HL-60/S4 (cell line): Measurements from ENCODE around the gene RBM8A.

Experiments
- in situ Hi-C: fragments of 300-500 bp; cut with MboI; formaldehyde crosslinking; loops from 2 replicates; pipeline ENCODE4 v1.14.3; 2022; ENCODE audit warnings: low sequenced_read_pairs

RBM8A gene

DNA sequence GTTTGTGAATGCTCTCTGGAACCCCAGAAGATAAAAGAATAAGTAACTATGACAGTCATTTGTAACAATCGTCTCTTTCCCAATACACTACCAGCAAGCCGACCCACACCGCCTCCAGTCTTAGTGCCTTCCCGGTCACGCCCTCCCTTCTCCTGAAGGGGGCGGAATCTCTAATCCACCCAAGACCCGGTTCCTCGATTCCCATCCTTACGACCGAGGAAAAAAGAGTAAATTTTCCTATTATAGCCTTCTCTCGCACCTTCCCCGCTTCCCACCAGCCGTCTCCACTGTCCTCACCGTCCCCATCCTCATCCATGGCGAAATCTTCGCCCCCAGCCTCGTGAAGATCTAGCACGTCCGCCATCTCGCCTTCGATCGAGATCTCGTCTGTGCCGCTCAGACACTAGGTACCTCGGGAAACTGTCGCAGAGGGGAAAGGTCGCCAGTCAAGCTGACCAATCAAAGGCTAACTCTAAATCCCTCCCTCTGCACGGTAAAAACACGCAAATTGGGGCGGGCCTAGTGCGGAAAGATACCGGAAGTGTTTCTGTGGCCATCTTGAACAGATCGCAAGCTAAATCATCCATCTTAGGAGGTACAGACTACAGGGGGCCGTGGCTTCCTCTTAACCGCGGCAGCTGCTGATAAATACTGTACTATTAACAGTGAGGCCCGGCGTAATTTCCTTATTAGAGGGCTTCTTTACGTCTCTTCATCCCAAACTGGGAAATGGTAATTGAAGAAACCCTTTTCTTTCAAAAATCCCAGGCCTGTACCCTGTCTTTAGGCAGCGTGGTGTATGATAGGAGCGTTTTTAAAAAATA lies at the start of gene RBM8A:
TSS of gene RBM8A (minus strand) at position 422 of the 824 bp plus-strand sequence. CDS start at position 364, 58 bp downstream.
- in situ Hi-C loops: loop anchor here (10.0 kb wide), 1 partner anchor 58 kb away; no protein-coding TSS in a partner anchor

DNA sequence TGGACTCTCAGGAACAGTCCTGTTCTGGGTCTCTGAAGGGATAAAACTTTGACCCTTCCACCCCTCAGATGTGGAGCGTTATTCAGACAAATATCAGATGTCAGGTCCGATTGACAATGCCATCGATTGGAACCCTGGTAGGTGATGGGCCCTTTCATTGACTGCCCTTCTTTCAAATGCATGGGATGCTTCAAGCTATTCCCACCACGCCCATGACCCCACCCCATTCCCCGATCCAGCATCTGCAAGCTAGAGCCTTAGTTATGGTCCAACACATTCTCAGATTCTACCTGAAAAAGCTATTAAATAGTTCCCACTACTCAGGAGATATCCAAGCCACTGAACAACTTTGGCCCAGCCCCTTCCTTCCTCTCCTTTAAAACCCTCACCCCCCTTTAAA lies 49.7 kb upstream of the RBM8A start:
- in situ Hi-C loops: no loop called here

DNA sequence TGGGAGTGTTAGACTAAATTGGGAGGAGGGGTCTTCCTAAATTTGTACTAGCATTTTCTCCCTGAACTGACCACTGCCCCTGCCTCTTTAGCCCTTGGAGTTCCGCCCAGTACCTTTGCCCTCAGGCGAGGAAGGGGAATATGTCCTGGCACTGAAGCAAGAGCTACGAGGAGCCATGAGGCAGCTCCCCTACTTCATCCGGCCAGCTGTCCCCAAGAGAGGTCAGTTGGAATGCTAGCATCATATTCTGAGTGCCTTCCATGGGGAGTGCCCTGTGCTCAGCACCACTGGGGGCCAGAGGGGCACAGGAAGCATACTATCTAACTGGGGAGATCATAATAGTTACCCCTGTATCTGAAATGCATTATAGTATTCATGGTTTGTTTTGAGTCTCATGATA lies 47.9 kb upstream of the RBM8A start:
- in situ Hi-C loops: no loop called here

DNA sequence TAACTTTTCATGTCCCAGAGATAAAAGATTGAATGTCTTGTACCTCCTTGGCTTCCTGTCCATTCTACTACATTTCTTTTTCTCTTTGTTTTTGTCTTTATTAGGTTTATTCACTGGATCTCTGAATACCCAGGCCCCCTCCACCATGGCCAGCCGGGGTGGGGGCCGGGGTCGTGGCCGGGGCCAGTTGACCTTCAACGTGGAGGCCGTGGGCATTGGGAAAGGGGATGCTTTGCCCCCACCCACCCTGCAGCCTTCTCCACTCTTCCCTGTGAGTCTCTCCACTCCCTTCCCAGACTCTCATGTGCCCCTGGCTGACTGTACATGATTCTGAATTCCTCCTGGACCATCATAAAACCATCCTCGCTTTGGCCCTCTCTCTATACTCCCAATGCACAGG lies 47.4 kb upstream of the RBM8A start:
- in situ Hi-C loops: loop anchor here (5.0 kb wide), 1 partner anchor 33 kb away; no protein-coding TSS in a partner anchor

DNA sequence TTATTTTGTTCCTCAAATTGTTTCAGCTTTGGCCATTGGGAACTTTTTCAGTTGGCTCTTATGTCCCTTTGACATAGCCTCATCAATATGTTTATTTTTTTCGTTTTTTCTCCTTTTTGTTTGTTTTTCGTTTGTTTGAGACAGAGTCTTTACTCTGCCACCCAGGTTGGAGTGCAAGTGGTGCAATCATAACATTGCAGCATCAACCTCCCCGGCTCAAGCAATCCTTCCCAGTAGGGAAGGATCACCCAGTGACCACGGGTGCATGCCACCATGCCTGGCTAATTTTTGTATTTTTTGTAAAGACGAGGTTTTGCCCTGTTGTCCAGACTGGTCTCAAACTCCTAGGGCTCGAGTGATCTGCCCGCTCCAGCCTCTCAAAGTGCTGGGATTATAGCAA lies 45.3 kb upstream of the RBM8A start:
- in situ Hi-C loops: loop anchor here (5.0 kb wide), 1 partner anchor 35 kb away; no protein-coding TSS in a partner anchor

DNA sequence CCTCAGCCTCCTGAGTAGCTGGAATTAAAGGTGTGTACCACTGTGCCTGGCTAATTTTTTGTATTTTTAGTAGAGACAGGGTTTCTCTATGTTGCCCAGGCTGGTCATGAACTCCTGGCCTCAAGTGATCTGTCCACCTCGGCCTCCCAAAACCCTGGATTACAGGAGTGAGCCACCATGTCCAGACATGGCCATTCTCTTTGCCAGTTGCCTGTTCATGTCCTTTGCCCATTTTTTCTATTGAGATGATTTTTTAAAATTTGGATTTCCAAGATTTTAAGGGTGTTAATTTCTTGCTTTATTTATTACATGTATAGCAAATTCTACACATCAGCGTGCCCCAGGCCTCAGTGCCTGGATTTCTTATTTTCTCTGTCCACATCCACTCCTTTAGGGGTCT lies 40.0 kb upstream of the RBM8A start:
- in situ Hi-C loops: loop anchor here (10.0 kb wide), 1 partner anchor 112 kb away; the partner anchor contains the start of gene PIAS3

DNA sequence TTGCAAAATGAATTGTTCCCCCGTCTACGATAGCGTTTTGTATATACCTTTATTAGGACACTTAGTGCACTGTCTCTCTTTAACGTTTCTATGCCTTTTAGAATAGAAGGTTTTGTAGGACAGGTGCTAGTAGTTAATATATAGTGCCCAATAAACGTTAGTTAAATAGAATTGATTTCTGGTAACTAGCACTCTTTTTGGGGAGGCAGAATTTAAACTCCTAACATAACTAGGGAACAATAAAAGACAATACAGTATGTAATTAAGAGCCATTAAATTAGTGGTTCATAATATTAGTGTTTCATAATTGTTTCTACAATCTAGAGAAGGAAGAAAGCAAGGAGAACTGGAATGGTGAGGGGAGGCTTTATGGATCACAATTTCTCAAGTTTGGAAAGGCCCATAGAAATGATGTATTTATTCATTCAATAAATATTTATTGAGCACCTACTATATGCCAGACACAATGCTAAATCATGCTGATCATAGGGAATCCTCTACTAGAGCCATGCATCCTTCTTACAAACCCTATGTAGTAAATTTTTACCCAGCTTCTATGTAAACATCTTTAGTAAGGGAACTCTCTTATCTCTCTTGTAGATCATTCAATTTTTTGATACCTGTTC lies 37.9 kb upstream of the RBM8A start:
- in situ Hi-C loops: loop anchor here (10.0 kb wide), 1 partner anchor 110 kb away; the partner anchor contains the start of gene PIAS3

DNA sequence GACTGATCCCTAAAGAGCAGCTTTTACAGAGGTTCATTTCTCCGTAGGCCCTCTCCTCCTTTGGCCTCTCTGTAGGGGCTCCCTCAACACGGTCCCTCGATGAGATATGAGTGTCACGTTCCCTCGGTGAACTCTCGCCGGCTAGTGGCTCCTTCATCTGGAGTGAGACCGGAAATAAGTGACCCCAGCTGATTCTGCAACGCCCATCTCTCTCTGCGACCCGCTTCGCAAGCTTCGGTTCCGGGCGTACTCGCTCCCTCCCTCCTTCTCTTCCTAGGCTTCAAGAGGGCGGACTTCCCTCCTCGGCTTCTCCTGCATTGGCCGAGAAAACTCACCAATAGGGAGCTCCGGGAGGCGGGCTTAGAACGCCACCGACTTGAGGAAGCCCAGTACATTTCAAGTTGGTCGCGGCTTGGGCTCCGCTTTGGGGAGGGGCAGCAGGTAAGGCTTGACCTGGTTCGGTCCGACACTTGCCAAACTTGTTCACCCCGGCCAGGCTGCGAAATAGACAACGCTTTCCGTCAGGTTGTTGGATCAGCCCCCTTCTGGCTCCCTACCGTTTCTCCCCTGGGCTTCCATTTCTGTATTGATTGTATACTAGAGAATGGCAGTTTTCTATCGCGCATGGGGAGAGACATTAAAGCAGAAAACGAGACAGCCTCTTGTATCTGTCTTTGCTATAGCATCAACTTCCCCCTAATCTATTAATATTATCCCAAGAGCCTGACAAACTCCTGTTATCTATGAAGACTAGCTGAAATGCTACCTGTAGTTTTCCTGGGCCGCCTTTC lies 37.2 kb upstream of the RBM8A start, which contains the start of the genes ANKRD34A and POLR3GL:
TSS of gene ANKRD34A (minus strand) at position 248 of the 791 bp plus-strand sequence. CDS start 2,816 bp downstream, outside the sequence.
TSS of gene POLR3GL (plus strand) at position 363 of the 791 bp plus-strand sequence. CDS start 10,176 bp downstream, outside the sequence.
- in situ Hi-C loops: loop anchor here (10.0 kb wide), 1 partner anchor 110 kb away; the partner anchor contains the start of gene PIAS3

DNA sequence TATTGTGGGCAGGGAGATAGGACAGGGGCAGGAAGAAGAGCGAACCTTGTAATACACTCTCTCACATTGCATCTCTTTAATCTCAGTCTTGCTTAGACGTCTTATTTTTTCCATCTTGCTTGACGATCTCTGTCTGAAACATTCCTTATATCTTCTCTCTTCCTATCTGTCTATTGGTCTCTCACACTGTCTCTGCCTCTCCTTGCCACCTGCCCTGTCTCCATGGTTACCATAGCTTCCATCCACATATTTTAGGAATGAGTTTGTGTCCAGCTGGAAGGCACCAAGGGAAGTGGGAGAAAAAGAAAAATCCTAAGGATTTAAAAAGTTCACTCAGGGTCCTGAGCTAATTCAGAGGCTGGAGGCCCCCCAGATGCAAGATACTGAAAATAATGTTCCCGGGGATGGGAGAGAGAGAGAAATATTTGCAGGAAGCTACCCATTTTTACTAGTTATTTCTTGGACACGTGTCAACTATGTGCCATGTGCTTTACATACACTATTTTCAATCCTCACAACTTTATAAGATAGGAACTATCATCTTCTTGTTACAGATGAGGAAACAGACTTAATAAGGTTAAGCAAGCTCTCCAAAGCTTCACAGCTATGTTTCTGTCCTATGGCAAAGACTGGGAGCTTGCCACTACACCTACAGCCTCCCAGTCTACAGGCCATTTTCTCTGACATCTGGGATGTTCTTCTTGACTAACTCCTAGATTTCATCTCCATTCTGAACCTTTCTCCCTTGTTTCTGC lies 36.2 kb upstream of the RBM8A start:
- in situ Hi-C loops: loop anchor here (10.0 kb wide), 1 partner anchor 109 kb away; the partner anchor contains the start of gene PIAS3

DNA sequence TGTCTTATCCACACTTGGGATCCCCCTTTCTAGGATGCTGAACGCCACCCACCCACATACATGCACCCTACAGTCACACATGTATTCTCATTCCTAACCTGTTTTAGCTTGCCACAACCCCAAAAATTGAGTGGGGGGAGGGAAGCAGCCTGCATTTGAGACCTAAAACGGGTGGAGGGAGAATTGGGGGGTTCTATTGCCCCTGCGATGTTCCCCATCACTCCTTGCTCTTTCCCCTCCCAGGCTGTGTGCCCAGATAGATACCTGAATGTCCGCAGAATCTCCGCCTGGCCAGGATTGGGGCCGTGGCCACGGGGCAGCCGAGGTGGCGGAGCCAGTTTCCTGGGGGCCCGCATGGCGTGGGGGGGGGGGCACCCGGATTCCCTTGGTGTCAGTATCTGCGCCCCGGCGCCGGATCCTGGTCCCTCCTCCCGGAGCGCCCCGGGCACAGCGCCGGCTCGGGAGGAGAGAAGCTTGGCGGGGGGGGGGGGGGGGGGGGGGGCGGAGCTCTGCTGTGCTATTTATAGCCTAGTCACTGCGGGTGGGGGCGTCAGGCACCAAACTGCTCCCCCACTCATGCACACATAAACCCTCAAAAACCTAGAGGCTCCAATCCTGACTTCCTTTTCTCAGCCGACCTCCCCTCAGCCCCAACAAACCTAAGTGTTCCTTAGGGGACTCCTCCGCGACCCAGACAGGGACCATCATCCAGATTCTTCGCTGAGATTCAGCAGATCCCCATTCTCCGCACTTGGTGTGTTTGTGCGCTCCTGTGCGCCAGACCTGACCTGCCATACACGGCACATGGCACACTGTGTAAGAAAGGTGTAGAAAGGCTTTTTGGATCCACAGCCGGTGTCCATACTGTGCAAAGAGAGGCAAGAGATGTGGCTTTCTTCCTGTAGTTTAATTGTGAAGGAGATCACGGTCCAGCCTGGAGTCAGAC lies 35.1 kb upstream of the RBM8A start:
- in situ Hi-C loops: loop anchor here (10.0 kb wide), 1 partner anchor 108 kb away; the partner anchor contains the start of gene PIAS3

DNA sequence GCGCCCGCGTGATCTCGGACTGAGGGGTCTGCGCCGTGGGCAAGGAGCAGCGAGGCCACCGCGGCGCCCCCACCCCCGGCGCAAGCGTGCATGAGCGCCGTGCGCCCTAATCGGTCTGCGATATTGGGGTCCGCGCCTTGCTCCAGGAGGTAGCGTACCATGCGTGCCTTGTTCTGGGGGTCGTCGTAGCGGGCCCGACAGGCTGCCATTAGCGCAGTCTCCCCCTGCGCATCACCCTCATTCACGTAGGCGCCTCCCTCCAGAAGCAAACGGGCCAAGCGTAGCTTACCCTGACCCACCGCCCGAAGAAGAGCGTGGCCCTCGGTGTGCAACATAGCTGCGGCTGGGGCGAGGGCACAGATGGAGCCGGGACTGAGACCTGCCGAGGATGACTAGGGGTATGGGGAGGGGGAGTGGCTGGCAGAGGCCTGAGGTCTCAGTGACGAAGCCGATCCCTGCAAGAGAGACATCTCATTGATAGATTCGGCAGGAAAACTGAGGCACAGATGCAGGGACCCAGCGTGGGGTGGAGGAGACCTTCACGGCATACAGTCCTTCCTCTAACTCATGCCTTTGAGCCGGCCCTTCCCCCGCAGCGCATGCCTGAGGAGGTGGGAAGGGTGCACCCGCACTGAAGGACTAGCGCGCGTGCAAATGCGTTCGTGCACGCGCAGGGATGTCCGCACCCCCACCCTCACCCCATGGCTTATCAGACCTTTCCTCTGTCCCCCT lies 34.3 kb upstream of the RBM8A start:
- in situ Hi-C loops: loop anchor here (10.0 kb wide), 1 partner anchor 107 kb away; the partner anchor contains the start of gene PIAS3

DNA sequence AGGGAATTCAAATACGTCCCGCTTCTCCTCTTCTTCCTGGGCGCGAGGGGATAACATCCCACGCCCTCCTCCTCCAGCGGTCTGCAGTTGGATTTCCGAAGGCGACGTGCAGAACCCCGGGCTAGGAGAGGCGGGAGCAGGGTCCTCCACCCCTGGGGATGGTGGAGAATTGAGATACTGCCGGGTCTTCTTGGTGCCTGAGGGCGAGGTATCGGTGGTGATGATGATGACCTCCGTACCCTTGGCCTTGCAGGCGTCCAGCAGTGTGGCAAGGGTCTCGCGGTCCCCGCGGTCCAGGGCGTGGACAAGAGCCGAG lies 33.8 kb upstream of the RBM8A start:
- in situ Hi-C loops: loop anchor here (10.0 kb wide), 1 partner anchor 106 kb away; the partner anchor contains the start of gene PIAS3

DNA sequence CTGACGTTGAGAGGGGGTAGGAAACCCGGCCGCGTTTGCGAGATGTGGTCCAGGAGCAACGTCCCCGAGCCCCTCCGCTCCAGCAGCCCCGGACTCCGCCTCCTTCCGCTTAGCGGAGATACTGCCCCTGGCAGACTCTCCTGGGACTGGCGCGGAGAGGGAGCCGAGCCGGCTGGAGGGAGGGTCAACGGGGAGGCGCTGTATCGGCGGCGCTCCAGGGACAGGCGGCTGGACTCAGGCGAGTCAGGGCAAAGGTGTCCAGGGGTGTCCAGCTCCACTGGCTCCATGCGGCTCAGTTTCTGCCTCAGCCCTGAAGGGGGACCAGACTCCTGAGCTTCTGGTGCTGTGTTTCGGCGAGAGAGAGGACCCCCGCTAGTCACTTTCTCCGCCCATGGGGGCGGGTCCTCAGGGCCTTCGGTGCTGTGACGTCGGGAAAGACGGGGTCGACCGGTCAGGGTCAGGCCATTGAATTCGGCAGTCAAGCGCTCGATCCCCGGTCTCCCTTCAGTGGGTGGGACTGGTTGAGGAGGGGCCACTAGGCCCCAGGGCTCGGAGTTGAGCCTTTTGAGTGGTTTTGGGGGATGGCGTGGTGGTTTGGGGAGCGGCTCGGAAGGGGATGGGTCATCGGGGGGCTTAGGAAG lies 33.3 kb upstream of the RBM8A start:
- in situ Hi-C loops: loop anchor here (10.0 kb wide), 1 partner anchor 106 kb away; the partner anchor contains the start of gene PIAS3

DNA sequence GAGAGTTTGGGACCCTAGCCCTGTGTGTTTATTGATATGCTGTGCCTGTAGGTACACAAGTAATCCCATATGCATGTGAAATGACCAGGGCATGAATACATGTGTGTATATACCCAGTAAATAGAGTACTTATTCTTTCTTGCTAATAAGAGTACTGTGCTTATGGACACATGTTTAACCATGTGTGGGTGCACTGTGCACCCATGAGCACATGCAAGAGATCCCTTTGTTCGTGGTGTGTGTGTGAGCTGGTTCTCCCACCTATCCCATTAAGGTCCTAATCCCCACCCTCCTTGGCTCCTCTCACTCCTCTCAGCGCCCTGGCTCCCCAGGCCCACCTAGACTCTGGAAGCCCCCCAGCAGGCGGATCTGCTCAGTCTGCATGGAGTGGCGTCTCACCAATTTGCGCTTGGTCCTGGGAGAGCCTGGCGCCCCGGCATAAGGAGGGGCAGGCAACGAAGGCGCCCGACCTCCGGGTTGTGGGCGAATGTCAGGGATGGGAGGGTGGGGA lies 32.7 kb upstream of the RBM8A start:
- in situ Hi-C loops: loop anchor here (10.0 kb wide), 1 partner anchor 105 kb away; the partner anchor contains the start of gene PIAS3

DNA sequence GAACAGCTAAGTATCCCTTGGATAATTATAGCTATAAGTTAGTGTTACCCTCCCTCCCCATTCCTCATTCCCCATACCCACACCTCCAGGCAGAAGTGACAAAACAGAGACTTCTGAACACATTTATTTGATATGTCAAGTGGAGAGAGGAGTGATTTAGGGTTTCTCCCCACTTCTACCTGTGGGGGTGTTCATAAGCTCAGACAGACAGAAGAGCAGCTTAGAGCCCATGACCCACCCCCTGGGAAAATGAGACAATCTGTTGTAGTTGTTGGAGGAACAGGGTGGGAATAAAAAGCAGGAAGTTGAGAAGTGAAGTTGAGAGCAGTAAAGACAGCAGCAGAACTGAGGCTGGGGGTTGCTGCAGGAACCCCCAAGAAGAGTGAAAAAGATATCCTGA lies 32.0 kb upstream of the RBM8A start:
- in situ Hi-C loops: no loop called here

DNA sequence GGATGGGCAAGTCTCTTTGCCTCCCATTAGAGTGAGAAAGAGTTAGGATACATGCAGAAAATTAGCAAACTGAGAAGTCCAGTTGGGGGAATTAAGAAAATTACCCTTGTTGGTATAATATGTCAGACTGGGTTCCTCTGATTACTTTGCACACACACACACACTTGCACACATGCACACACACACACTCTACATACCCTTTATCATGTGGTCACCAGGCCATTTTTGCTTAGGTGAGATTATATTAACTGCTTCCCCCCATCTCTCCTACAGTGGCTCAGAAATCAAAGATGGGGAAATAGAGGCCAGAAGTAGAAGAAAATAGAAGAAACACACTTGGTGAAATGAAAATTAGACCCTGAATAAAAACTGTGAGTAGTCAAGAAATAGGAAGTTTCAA lies 31.4 kb upstream of the RBM8A start:
- in situ Hi-C loops: no loop called here
